IPS DF 4.7 (cell line): ENCODE data around the gene CCDC88B.

Experiments used
- DNase-seq: peaks from one replicate; pipeline ENCODE4 v3.0.0-alpha.2; 2013; ENCODE audit warnings: low spot score; ENCODE audit errors: extremely low read depth

CCDC88B gene

DNA sequence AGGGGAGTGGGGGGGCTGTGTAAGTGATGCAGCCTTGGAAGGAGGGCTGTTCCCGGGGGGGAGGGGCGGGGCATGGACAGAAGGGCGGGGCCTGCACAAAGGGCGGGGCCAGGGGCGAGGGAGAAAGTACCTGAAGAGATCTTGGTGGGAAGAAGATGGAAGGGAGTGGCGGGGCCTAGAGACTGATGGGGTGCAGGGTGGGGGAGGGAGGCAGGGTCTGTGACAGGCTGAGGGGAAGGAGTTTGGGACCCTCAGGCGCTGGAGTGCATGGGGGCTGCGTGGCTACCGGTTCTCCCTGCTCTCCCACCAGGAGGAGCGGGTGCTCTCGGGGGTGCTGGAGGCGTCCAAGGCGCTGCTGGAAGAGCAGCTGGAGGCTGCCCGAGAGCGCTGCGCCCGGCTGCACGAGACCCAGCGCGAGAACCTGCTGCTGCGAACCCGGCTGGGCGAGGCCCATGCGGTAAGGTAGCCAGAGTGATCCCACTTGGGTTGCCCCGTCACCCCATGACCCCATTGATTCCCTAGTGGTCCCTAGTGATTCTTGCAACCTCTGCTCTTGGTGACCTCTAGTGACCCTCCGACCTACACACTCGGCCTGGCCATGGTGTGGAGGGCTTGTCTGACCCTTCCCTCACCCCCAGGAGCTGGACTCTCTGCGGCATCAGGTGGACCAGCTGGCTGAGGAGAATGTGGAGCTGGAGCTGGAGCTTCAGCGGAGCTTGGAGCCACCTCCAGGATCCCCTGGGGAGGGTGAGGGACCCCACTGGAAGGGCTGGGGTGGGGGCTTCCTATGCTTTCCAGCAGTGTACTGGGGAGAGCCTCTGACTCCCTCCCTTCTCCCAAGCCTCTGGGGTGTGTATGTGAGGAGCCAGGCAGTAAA is 3.1 kb downstream of the CCDC88B start:
- no peak for DNase-seq

DNA sequence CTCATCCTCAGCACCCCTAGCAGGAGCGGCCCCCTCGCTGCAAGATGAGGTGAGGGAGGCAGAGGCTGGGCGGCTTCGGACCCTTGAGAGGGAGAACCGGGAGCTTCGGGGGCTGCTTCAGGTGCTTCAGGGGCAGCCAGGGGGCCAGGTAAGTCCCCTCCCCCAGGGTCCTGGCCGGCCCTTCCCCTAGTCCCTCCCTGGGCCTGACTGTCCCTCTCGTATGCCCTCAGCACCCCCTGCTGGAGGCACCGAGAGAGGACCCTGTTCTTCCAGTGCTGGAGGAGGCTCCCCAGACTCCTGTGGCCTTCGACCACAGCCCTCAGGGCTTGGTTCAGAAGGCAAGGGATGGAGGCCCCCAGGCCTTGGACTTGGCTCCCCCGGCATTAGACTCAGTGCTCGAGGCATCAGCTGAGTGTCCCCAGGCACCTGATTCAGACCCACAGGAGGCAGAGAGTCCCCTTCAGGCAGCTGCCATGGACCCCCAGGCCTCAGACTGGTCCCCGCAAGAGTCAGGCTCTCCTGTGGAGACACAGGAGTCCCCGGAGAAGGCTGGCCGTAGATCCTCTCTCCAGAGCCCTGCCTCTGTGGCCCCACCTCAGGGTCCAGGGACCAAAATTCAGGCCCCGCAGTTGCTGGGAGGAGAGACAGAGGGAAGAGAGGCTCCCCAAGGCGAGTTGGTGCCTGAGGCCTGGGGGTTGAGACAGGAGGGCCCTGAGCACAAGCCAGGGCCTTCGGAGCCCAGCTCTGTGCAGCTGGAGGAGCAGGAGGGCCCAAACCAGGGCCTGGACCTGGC is 4.0 kb downstream of the CCDC88B start:
- DNase-seq = no peak

DNA sequence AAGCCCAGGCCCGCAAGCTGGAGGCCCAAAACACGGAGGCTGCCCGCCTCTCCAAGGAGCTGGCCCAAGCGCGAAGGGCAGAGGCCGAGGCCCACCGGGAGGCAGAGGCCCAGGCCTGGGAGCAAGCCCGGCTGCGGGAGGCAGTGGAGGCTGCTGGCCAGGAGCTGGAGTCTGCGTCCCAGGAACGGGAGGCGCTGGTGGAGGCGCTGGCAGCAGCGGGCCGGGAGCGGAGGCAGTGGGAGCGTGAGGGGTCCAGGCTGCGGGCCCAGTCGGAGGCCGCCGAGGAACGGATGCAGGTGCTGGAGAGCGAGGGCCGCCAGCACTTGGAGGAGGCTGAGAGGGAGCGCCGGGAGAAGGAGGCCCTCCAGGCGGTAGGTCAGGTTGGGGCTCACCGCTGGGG is 4.8 kb downstream of the CCDC88B start:
- no peak for DNase-seq

DNA sequence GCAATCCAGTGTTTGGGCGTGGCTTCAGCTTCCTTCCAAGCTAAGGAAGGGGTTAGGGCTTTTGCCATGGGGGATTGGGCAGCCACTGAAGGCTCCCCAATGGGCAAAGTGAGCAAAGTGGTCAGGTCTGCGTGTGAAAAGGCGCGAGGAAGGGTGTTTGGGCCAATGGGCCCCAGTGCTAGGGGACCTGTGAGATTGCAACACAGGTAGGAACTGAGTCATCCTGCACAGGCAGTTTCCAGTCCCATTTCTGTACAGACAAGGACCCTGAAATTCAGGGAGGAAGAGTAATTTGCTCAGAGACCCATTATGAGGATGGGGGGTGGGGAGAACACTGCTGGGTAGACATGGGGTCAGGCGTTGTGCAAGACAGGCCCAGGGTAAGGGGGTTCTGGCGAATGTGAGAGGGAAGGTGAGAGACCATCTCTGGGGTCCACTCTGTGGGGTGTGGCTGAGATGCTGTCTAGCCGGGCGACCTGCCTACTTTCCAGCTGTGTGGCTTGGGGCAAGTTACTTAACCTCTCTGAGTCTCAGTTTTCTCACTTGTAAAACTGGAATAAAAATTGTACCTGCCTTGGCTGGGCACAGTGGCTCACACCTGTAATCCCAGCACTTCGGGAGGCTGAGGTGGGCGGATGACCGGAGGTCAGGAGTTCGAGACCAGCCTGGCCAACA is 7.3 kb downstream of the CCDC88B start:
- DNase-seq = no peak

DNA sequence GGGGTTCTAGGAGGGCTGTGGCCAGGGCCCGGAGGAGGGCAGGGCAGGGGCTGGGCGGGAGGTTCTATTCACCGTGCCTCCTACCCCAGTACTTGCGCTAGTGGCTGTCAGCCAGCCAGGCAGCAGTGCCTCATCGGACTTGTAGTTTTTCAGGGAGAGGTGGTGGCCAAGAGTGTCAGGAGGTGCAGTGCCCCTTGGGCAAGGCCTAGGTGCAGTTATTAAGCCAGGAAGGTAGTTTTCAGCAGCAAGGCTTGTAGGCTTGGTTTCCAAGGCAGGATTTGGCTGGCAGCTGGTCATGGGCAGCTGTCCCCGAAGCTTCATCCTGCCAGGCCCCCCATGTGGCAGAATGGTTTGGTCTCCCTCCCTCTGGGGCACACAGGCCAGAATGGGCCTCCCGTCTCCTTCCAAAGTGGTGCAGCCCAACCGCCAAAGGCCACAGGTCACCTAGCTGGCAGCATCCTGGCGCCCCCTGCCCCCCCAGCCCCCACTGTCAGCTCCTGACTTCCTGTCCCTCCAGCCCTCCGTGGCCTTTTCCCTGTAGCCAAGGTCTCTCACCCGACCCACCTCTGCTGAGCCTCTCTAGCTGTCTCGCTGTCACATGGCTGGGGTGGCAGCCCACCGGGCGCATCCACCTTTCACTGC is 8.5 kb downstream of the CCDC88B start:
- DNase-seq = no peak

DNA sequence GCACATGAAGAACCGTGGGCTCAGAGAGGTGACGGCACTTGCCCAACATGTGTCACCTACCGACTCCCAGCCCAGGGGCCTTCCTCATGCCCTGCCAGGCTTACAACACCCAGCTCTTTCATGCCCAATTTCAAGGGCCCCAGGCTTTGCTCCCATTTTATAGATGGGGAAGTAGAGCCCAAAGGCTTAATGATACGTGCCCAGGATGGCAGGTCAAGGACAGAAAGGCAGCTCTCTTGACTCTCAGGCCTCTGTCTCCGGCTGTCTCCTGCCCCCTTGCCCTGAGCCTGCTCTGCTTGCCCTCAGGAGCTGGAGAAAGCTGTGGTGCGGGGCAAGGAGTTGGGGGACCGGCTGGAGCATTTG is 9.0 kb downstream of the CCDC88B start:
- no peak for DNase-seq

DNA sequence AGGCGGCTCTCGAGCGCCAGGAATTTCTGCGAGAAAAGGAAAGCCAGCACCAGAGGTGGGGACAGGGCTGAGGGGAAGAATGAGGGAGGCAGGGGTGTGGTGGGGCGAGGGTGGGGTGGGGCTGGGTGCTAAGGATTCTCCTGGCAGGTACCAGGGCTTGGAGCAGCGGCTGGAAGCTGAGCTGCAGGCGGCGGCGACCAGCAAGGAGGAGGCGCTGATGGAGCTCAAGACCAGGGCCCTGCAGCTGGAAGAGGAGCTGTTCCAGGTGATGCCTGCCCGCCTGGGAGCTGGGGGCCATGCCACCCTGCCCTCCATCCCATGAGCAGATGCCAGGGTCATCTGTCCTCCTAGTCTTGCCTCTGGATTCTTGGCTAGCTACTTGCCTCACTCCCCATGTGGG is 9.4 kb downstream of the CCDC88B start:
- no peak for DNase-seq

DNA sequence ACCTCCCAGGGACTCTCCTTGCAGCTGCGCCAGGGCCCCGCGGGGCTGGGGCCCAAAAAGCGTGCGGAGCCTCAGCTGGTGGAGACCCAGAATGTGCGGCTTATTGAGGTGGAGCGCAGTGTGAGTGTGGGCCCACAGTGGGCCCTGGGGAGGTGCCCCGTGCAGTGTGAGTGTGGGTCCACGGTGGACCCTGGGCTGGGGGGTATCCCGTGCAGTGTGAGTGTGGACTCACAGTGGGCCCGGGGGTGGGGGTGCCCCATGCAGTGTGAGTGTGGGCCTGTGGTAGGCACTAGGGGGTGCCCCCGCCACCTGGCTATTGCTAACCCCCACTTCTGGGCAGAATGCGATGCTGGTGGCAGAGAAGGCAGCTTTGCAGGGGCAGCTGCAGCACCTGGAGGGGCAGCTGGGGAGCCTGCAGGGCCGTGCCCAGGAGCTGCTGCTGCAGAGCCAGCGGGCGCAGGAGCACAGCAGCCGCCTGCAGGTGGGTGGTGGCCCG is 11.2 kb downstream of the CCDC88B start:
- no peak for DNase-seq

DNA sequence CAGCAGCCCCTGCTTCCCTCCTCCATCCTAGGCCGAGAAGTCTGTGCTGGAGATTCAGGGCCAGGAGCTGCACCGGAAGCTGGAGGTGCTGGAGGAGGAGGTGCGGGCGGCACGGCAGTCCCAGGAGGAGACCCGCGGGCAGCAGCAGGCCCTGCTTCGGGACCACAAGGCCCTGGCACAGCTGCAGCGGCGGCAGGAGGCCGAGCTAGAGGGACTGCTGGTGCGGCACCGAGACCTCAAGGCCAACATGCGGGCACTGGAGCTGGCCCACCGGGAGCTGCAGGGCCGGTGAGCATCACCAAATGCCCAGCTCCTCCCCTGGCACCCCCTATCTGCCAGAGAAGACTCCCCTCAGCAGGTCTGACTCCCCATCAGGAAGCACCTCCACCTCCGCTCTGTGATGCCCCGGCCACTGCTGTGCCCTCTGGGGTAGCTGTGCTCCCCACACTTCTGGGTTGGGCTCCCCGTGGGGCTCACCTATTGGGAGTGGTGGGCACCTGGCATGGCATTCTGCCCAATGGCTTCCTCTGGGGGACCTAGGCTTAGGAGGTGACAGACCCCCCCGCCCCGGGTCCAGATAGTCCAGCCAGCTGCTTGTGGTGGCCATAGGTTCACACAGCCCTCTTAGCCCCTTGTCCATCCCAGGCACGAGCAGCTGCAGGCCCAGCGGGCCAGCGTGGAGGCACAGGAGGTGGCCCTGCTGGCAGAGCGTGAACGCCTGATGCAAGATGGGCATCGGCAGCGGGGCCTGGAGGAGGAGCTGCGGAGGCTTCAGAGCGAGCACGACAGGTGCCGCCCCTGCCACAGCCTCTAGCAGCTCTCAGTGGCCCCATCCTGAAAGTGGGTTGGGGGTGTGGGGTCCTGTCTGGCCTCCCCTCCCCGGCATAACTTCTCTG is 12.3 kb downstream of the CCDC88B start:
- DNase-seq = no peak

DNA sequence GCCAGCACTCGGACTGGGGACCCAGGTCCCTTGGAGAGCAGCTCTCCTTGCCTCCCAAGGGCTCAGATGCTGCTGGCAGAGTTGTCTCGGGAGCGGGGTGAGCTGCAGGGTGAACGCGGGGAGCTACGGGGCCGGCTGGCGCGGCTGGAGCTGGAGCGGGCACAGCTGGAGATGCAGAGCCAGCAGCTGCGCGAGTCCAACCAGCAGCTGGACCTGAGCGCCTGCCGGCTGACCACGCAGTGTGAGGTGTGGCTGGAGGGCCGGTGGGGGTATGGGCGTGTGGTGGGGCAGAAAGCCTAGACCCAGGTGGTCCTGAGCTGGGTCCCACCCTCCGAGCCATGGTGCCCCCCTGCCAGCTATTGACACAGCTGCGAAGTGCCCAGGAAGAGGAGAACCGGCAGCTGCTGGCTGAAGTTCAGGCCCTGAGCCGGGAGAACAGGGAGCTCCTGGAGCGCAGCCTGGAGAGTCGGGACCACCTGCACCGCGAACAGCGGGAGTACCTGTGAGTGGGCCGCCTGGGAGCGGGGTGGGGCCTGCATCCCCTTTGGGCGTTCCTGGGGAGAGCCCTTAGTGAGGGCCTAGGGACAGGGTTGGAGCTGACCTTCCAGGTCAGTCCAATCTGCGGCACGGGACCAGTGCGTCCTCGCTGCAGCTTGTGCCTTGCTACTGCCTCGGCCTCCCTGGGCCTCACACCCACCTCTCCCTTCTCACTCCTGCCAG is 13.2 kb downstream of the CCDC88B start:
- DNase-seq = no peak

DNA sequence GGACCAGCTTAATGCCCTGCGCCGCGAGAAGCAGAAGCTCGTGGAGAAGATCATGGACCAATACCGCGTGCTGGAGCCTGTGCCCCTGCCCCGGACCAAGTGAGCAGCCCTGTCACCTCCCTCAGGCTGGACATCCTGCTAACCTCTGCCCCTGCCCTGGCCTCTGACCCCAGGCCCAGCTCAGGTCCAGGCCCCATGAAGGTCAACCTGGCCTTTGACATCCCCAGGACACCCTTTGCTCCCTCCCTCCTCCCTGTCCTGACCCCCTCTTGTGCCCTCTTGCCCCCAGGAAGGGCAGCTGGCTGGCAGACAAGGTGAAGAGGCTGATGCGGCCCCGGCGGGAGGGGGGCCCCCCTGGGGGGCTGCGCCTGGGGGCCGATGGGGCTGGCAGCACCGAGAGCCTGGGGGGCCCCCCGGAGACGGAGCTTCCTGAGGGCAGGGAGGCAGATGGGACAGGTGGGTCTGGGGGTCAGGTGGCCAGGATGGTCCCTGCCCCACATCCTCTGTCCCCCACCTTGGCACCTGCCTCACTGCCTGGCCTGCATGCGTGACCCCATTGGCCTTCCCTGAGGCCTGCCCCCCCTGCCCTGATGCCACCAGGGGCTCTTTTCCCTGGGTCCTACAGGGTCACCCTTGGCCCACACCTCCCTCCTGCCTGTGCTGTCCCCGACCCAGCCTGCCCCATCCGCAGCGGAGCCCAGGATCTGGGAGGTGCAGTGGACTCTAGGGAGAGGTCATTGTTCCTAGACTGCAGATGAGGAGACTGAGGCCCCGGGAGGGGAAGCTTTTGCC is 13.9 kb downstream of the CCDC88B start:
- DNase-seq = no peak

DNA sequence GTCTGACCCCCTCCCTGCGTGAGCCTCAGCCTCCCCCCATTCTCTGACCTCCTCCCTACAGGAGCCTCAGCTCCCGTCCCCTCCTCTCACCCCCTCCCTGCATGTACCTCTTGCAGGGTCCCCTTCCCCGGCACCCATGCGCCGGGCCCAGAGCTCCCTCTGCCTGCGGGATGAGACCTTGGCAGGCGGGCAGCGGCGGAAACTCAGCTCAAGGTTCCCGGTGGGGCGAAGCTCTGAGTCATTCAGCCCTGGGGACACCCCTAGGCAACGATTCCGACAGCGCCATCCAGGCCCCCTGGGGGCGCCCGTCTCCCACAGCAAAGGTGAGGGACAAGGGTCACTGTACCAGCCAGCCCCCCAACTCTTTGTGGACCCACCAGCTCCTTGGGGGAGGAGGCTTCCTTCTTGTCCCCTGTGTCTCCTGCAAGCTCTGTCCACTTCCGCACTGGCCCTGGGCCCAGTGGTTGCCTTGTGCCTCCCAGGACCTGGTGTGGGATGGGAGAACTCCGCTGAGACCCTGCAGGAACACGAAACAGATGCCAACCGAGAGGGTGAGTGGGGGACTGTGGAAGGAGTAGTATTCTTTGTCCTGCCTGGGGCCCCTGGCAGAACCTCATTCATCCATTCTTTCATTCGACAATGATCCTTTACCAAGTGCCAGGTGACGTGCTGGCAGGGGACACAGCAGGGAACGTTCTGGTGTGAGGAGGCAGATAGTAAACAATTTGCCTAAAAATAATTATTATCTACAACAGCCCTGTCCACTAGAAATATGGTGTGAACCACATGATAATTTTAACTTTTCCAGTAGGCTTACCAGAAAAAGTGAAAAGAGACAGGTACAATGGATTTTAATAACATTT is 15.3 kb downstream of the CCDC88B start:
- no peak for DNase-seq

DNA sequence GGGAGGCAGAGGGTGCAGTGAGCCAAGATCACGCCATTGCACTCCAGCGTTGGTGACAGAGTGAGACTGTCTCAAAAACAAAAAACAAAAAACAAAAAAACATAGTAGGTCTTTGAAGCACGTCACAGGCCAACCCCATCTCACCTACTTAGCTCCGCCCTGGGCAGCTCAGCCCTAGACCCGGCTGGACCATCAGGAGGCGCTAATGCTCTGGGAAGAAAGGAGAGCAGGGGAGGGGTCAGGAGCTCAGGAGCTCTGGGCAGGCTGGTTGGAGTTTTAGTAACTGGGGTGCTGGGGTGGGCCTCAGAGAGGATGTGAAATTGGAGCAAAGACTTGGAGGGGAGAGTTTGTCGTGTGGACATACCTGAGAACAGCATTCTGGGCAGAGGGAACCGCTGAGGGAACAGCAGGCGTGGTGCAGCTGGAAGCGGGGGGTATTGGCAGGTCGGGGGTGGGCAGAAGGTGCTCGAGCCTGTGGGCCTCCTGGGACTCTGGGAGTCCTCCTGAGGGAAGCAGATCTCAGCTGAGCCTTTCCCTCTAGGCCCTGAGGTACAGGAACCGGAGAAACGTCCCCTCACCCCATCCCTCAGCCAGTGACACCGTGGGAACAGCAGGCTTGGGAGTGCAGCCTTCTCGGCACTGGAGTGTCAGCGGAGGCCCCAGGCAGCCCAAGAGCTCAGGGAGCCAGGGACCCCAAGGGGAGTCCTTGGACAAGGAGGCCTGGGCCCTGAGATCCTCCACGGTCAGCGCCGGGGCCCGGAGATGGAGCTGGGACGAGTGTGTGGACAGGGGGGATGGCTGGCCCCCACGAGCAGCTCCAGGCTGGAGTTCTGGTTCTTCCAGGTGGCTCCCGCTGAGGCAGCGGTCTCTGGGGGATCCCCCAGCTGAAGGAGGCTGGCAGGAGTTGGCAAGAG is 16.8 kb downstream of the CCDC88B start:
- no peak for DNase-seq

DNA sequence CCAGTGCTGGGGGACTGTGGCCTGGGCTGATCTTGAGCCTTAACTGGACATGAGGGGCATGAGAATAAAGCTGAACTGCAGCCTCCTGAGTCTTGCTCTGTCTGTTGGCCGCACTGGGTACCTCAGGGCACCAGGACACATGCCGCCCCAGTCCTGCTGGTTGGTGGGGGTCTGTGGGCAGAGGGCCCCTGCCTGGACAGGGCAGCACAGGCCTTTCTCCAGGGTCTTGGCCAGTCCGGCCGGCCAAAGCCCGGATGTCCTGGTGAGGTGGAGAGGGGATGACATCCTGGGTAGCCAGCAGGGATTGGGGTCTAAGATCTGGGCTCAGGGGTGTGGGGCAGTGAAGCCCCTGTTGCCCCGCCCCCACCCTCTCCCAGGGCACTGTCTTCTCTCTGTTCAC is 17.4 kb downstream of the CCDC88B start:
- DNase-seq = no peak

DNA sequence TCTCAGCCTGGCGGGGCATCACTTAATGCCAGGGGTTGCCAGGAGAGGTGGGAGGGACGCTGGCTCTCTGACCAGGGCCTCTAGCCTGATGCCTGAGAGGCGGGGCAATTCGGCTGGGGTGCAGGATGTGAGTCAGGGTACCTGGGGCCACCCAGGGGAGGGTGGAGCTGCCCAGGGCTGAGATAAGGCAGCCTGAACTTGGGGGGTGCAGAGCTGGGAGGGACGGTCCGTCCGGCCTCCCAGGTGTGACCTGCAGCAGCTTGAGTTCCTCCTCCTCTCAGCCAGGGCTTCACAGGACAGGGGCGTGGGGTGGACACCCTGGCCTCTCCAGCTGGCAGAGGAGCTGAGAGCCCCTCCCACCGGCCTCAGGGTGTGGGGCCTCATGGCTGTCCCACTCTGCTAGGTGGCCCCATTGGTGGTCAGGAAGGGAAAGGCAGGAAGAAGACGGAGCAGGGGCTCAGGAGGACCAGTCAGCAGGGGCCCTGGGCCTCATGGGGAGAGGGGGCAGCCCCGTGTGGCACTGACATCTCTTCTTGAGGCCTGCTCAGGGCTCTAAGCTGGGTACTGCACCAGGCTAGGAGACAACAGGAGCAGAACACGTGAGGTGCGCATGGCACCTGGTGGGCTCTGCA is 18.0 kb downstream of the CCDC88B start:
- DNase-seq = no peak

DNA sequence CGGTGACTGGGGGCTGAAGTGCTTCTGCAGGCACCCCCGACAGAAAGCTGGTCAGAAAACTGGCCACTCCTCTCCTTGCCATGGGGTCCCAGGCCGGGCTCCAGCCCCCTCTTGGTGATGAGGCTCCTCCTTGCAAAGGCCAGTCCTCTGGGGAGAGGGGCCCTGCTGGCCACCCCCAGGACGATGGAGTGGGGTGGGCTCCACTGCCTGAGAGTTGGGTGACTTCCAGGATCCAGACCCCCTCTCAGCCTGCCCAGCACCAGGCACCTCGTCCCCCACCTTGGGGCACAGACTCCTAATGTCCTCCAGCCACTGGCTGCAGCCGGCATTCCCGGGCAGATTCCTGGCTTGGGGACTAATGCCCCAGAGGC is 18.5 kb downstream of the CCDC88B start:
- no peak for DNase-seq
